HG03439 (cell line): ENCODE data around the gene DTNB.
A peak's percentile ranks its signal among the peaks of the same experiment; 100 is the strongest.
"Not testable (repeated sequence)": the region's sequence is repeated elsewhere in the genome, so short reads cannot be mapped to it uniquely, and the experiment has no call there.

ENCODE experiments used
- ATAC-seq: cut with Tn5 transposase; IDR thresholded peaks from one replicate; pipeline ENCODE4 v1.9.1; 2021; ENCODE audit warnings: mild to moderate bottlenecking, moderate library complexity; ENCODE audit not compliant: unreplicated experiment

DTNB gene

DNA sequence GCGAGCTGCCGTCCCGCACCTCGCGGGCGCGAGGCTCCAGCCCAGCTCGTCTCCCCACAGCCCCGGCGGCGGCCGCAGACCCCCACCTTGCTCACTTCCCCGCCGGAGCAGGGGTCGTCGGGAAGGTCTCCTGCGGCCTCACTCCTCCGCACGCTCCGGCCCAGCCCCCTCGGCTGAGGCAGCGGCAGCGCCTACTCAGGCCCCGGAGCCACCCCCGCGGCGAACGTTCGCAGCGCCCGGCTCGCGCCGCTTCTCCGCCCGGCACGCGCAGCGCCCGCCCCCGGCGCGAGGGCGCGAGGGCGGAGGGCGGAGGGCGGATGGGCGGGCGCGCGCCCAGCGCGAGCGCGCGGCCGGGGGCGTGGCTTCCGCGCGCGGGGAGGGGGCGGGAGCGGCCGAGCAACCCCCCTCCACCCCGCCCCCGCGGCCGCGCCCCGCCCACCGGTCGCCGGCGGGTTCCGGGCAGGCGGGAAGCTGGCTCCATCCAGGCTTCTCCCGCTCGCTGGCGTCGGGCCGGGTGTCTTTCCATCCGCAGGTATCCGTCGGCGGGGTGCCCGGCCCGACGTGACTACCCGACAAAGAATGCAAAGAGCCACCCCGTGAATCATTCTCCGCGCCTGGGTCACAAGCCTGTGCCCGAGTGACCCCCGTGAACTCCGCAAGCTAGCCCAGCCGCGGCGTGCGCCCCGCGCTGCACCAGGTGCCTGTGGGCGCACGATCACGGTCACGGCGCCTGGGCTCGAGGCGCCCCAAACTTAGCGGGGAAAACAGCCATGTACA is at the start of gene DTNB:
Gene DTNB, minus strand, starts transcription at position 278 of the 777 bp plus-strand sequence. CDS start 20,917 bp downstream, outside the sequence.
- peak; percentile 74 for ATAC-seq

DNA sequence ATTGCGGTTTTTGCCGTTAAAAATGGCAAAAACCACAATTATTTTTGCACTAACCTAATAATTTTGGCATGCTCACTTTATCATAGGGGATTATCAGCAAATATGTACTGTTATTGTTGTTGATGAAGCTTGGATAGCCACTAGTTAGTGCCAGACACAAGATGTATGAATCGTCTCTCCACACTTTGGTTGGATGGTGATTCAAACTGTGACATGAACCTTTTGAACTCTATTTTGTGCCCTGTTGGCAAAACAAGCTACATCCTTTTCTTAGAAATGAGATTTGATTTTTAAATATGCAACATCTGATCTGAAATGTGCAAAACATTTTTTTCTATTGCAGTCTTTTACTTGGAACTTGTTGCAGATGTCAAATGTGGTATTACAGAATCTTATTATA is 48.8 kb upstream of the DTNB start:
- no peak for ATAC-seq

GRCh38 chr2:25720575-25720974 is 47.2 kb upstream of the DTNB start:
- no peak for ATAC-seq

- no peak for ATAC-seq
Measured at GRCh38 chr2:25714740-25715139, 41.4 kb upstream of the DTNB start.

GRCh38 chr2:25712455-25712854 is 39.1 kb upstream of the DTNB start:
- no peak for ATAC-seq

- ATAC-seq: no peak
Measured at GRCh38 chr2:25711675-25712354, 38.4 kb upstream of the DTNB start.

DNA sequence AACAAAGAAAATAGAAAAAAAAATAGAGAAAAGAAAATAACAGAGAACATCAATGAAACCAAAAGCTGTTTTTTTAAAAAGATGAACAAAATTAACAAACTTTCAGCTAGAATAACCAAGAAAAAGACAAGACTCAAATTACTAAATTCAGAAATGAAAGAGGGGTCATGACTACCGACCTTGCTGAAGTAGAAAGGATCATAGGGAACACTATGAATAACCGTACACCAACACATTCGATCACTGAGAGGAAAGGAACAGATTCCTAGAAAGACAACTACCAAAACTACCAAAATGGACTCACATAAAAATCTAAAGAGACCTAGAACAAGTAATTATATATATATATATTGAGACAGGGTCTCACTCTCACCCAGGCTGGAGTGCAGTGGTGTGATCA is 37.4 kb upstream of the DTNB start:
- no peak for ATAC-seq

DNA sequence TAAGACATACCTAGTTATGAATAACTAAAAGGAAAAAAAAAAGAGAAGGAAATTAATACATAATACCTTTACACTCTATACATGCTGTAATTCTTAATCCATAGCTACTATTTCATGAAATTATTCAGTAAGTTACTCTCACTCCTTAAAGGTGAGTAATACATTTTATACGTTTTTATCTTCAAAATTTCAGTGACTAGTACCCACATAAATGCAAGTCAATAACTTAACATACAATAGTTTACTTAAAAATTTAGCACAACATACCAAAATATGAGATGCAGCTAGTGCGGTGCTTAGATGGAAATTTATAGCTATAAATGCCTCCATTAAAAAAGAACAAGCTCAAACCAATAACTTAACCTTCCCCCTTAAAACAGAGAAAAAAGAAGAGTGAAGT is 36.0 kb upstream of the DTNB start:
- ATAC-seq: no peak

- no peak for ATAC-seq
Measured at GRCh38 chr2:25707927-25708590, 34.7 kb upstream of the DTNB start.

DNA sequence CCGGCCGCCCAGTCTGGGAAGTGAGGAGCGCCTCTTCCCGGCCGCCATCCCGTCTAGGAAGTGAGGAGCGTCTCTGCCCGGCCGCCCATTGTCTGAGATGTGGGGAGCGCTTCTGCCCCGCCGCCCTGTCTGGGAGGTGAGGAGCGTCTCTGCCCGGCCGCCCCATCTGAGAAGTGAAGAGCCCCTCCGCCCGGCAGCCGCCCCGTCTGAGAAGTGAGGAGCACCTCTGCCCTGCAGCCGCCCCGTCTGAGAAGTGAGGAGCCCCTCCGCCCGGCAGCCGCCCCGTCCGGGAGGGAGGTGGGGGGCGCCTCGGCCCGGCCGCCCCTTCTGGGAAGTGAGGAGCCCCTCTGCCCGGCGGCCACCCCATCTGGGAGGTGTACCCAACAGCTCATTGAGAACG is 32.2 kb upstream of the DTNB start:
- ATAC-seq: not testable (repeated sequence)

GRCh38 chr2:25701801-25702200 is 28.4 kb upstream of the DTNB start:
- no peak for ATAC-seq

DNA sequence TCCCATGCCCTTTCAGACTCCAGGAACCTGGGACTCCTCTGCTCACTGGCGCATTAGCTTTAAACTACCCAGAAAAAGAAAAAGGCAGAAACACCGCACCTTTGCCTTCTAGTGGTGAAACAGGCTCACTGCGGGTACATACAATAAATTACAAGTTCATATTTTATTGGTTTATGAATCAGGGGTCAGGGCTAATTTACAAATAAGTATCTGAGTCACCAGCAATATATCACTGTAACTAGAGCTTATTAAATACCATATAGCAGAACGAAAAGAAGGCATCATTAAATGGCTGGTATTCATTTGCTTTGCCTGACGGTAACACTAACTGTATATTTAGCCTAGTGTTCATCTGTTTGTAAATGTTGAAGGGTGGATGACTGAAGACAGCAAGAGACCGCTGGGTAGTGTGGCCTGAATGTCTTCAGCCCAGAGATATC is 26.9 kb upstream of the DTNB start:
- ATAC-seq: no peak

DNA sequence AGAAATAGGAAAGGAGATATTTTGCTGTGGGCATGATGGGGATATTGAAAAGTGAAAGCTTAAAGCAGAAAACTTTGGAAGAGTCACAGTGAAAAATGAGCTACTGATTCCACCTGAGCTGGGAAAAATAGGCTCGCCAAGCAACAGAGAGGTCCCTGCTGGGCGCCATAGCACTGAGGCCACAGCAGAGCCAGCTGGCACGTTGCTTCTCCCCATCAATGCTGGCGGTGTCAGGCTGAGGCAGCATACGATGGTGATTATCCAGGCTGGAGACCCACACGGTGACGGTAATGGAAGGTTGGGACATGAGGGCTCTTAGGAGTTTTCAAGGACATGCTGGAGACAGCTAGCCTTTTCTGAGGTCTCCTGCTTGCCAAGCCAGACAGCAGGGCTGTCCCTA is 25.8 kb upstream of the DTNB start:
- no peak for ATAC-seq

GRCh38 chr2:25698752-25699151 is 25.4 kb upstream of the DTNB start:
- ATAC-seq: no peak

DNA sequence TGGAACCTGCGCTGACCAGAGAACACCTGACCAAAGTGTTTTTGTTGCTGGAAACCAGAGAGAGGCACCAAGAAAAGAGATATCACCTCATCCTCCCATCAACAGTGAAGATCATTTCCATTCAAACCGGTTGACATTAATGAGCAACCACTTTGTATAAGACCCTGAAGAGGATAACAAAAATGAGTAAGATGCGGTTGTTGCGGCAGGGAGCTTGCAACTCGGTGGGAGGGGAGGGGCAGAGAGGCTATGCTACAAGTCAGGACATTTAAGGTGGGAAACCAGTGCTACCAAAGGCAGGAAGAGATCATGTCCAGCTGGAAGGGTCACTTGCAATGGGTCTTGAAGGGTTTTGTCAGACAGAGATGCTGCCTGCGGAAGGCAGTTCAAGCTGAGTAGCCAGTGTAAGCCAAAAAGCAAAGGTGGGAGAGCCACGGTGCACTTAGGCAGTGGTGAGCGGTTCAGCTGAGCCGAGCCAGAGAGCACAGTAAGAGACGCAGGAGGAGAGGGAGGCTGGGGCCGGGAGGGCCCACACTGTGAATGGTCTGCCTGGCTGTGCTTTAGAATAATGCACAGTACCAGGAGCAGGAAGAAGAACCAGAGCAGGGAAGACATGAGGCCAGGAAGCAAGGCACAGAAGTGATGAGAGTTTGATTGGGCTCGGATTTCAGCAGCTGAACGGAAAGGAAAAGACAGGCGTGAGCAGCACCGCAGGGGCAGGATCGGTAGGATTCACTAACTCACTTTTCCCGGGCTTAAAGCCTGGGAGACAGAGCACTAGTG is 24.4 kb upstream of the DTNB start:
- no peak for ATAC-seq

GRCh38 chr2:25692737-25693445 is 19.5 kb upstream of the DTNB start:
- no peak for ATAC-seq

GRCh38 chr2:25692143-25692542 is 18.8 kb upstream of the DTNB start:
- no peak for ATAC-seq

DNA sequence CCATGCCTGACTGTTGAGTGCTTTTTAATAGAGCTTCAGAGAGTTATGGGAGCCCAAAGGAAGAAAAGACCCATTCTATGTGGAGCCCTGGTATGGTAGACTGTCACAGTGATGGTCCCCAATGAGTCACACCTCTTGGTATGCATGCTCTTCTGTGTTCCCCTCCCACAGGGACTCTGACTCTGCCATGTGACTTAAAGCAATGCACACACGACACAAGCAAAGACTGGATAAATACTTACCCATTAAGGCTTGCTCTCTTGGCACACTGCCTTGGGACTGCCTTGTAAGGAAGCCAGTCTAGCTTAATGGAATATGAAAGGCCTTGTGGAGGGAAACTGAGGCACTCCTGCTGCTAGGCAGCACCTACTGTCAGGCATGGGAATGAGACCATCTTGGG is 16.7 kb upstream of the DTNB start:
- ATAC-seq: no peak

GRCh38 chr2:25688236-25688635 is 14.9 kb upstream of the DTNB start:
- no peak for ATAC-seq

DNA sequence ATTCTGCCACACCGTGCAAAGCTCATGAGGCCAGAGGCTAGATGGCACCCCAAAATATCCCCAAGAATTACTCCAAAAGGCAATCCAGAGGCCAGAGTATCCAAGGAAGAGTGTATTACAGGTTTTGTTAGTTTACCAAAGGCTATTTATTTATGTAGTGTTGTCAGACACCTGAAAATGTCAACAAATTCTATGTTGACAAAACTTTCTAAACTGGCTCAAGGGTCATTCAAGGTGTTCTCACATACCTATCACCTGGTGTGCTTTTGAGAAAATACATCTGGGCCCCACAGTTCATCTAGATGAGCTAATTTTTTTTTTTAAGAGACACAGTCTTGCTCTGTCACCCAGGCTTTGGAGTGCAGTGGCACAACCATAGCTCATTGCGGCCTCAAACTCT is 12.4 kb upstream of the DTNB start:
- ATAC-seq: no peak
